Kidney epithelial cell (primary cell): Measurements from ENCODE around the gene PTPRT. TPM values are rescaled to one million over a fixed set of nuclear protein-coding genes. Genes with fewer than 3 reads are reported as not detected.

Experiments
- DNase-seq: peaks from one replicate; pipeline ENCODE4 v3.0.0-alpha.2; 2010; ENCODE audit warnings: low read depth
- H3K27me3 ChIP-seq: 2 replicates; pipeline ENCODE4 v1.6.0; 2011; ENCODE audit warnings: low read length; ENCODE audit not compliant: control insufficient read depth, insufficient read depth
- H3K36me3 ChIP-seq: 2 replicates; pipeline ENCODE4 v1.5.1; 2011; ENCODE audit warnings: low read length; ENCODE audit not compliant: control insufficient read depth, insufficient read depth
- H3K4me3 ChIP-seq: 2 replicates; pipeline ENCODE4 v1.5.1; 2011; ENCODE audit warnings: low read depth, mild to moderate bottlenecking, control low read depth, low read length
- total RNA-seq: library from RNA; depleted of rRNA; stranded (reverse); fragments of >200 nt; gene quantifications from 2 replicates; pipeline ENCODE4 v1.2.3, GENCODE V29; 2015
- TF ChIP-seq, protein P1 (sequence below): IDR thresholded peaks from 2 replicates; pipeline ENCODE4 v1.5.1; 2011; ENCODE audit warnings: mild to moderate bottlenecking, moderate library complexity, low read length, control low read depth, inconsistent platforms; ENCODE audit not compliant: insufficient read depth, poor library complexity, severe bottlenecking

PTPRT gene
- total RNA-seq, 1 donor from 2014 or later = 0.25 TPM

DNA sequence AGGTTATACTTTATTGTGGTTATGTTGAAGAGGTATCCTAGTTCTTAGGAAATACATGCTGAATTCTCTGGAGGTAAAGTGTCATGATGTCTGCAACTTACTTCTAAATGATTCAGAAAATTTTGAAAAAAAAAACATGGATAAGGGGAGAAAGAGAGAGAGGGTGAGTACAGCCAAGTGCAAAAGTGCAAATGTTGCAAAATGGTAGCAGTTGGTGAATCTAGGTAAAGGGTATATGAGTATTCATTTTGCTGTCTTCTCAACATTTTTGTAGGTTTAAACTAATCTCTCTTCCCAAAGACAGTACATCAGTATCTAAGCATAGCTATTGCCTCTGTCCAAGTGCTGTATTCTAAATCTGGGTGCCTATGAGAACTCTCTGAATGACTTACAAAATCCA, 992.1 kb downstream of the PTPRT start:
- Histone ChIP-seq H3K36me3 (no peaks in the 10 kb centered on the region), H3K4me3 (no peak overlapping the region), H3K27me3 (no peaks in the 10 kb centered on the region)
- no peak for DNase-seq
- TF ChIP-seq, protein P1, sequence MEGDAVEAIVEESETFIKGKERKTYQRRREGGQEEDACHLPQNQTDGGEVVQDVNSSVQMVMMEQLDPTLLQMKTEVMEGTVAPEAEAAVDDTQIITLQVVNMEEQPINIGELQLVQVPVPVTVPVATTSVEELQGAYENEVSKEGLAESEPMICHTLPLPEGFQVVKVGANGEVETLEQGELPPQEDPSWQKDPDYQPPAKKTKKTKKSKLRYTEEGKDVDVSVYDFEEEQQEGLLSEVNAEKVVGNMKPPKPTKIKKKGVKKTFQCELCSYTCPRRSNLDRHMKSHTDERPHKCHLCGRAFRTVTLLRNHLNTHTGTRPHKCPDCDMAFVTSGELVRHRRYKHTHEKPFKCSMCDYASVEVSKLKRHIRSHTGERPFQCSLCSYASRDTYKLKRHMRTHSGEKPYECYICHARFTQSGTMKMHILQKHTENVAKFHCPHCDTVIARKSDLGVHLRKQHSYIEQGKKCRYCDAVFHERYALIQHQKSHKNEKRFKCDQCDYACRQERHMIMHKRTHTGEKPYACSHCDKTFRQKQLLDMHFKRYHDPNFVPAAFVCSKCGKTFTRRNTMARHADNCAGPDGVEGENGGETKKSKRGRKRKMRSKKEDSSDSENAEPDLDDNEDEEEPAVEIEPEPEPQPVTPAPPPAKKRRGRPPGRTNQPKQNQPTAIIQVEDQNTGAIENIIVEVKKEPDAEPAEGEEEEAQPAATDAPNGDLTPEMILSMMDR = no peak

GRCh38 chr20:42193119-42193518, 996.6 kb downstream of the PTPRT start:
- DNase-seq = no peak
- no peak overlapping the region for H3K4me3 ChIP-seq
- no peaks in the 10 kb centered on the region for H3K36me3 ChIP-seq
- TF ChIP-seq, protein P1 = no peak
- no peaks in the 10 kb centered on the region for H3K27me3 ChIP-seq

- TF ChIP-seq, protein P1 = no peak
- no peaks in the 10 kb centered on the region for H3K27me3 ChIP-seq
- H3K4me3 ChIP-seq = no peak overlapping the region
- H3K36me3 ChIP-seq = no peaks in the 10 kb centered on the region
- DNase-seq = no peak
Measured at GRCh38 chr20:42192321-42192720, 997.4 kb downstream of the PTPRT start.

DNA sequence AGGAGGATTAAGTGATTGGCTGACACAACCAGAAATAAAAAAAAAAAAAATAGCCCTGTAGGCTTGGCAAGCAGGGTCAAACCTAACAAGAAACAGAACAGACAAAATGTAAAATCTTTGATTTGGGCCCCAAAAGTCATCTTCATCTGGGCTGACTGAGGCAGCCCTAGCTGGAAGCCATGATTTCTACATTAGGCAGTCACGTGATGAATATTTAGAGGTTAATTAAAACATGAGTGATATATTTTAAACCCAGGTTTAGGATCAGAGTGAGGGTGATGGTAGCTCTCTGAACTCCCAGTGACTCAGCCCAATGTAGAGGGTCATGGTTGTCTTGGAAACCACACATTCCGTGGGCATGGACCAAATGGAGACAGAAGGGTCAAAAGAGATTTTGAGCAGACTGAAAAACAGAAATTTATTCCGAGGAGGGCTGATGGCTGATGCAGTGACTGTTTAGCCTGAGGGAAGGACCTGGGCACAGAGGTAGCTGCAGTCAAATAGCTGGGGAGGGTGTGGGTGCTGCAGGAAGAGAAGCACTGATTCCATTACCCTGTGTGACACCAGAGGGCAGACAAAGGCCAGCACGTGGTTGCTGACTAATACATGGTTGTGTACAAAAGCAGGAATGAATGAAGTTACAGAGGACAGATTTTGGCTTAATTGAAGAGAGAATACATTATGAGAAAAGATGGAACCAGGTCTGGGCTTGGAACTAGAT, 998.4 kb downstream of the PTPRT start:
- Histone ChIP-seq H3K27me3 (no peaks in the 10 kb centered on the region), H3K36me3 (no peaks in the 10 kb centered on the region), H3K4me3 (no peak overlapping the region)
- no peak for DNase-seq
- TF ChIP-seq, protein P1 = no peak

DNA sequence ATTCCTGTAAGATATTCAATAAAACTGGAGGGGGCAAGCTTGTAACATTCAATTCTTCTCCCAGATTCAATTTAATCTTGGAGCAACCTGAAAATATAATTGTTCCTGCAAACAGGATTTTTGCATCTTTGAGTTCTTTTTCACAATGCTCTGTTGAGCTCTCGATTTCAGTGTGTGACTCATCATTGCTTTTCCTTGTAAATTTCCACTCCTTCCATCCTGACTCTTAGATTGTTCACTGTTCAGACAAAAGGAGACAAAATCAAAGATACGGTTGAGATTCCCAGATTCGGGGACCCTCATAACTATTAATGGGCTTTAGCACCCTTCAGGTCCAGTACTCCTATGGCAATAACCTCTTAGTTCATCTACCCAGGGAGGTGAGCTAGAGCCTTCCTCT, 999.6 kb downstream of the PTPRT start:
- DNase-seq = no peak
- Histone ChIP-seq H3K36me3 (no peaks in the 10 kb centered on the region), H3K4me3 (no peak overlapping the region), H3K27me3 (no peaks in the 10 kb centered on the region)
- TF ChIP-seq, protein P1 = no peak

- no peak overlapping the region for H3K4me3 ChIP-seq
- H3K27me3 ChIP-seq = no peaks in the 10 kb centered on the region
- DNase-seq = no peak
- TF ChIP-seq, protein P1 = no peak
- H3K36me3 ChIP-seq = no peaks in the 10 kb centered on the region
Measured at GRCh38 chr20:42186337-42186736, 1003.4 kb downstream of the PTPRT start.
